HEK293 (cell line): ENCODE results near the gene KCNK18.
A peak's percentile ranks its signal among the peaks of the same experiment; 100 is the strongest.

Experiments used
- BCL11B ChIP-seq: fragments of 450-650 bp; formaldehyde crosslinking; IDR thresholded peaks from 2 replicates; pipeline ENCODE4 v1.5.1; 2016; ENCODE audit warnings: low read depth, missing biosample characterization, missing genetic modification characterization
- GLI2 ChIP-seq: fragments of 450-650 bp; formaldehyde crosslinking; IDR thresholded peaks from 2 replicates; pipeline ENCODE4; 2017; ENCODE audit warnings: missing biosample characterization, missing genetic modification characterization, low read depth, borderline replicate concordance
- HOXA7 ChIP-seq: sonication (generic); formaldehyde crosslinking; IDR thresholded peaks from 2 replicates; pipeline ENCODE4 v1.8.1; 2022; ENCODE audit warnings: missing genetic modification reagents, borderline replicate concordance
- HOXC10 ChIP-seq: sonication (generic); formaldehyde crosslinking; IDR thresholded peaks from 2 replicates; pipeline ENCODE4 v1.8.1; 2023; ENCODE audit warnings: mild to moderate bottlenecking, missing genetic modification reagents
- KLF7 ChIP-seq: fragments of 450-650 bp; formaldehyde crosslinking; IDR thresholded peaks from 2 replicates; pipeline ENCODE4 v1.5.1; 2016; ENCODE audit warnings: missing biosample characterization, missing genetic modification characterization, borderline replicate concordance
- OVOL3 ChIP-seq: fragments of 450-650 bp; formaldehyde crosslinking; IDR thresholded peaks from 2 replicates; pipeline ENCODE4 v1.5.1; 2016; ENCODE audit warnings: missing biosample characterization, missing genetic modification characterization
- PBX3 ChIP-seq: sonication (generic); formaldehyde crosslinking; IDR thresholded peaks from 2 replicates; pipeline ENCODE4 v1.8.1; 2022; ENCODE audit warnings: mild to moderate bottlenecking, moderate library complexity, missing genetic modification reagents
- REPIN1 ChIP-seq: fragments of 450-650 bp; formaldehyde crosslinking; IDR thresholded peaks from 2 replicates; pipeline ENCODE4 v1.5.1; 2017; ENCODE audit warnings: missing biosample characterization, missing genetic modification characterization, low read depth
- SP3 ChIP-seq: fragments of 450-650 bp; formaldehyde crosslinking; IDR thresholded peaks from 2 replicates; pipeline ENCODE4 v1.5.1; 2016; ENCODE audit warnings: missing biosample characterization, missing genetic modification characterization
- WT1 ChIP-seq: fragments of 450-650 bp; formaldehyde crosslinking; IDR thresholded peaks from 2 replicates; pipeline ENCODE4 v1.5.1; 2016; ENCODE audit warnings: missing biosample characterization, missing genetic modification characterization
- YY2 ChIP-seq: fragments of 450-650 bp; formaldehyde crosslinking; IDR thresholded peaks from 2 replicates; pipeline ENCODE4 v1.5.1; 2016; ENCODE audit warnings: missing biosample characterization, missing genetic modification characterization
- ZBTB7A ChIP-seq: fragments of 450-650 bp; formaldehyde crosslinking; IDR thresholded peaks from 2 replicates; pipeline ENCODE4 v1.5.1; 2016; ENCODE audit warnings: low read depth, missing biosample characterization, missing genetic modification characterization
- ZEB2 ChIP-seq: fragments of 450-650 bp; formaldehyde crosslinking; IDR thresholded peaks from 2 replicates; pipeline ENCODE4 v1.5.1; 2016; ENCODE audit warnings: missing biosample characterization, missing genetic modification characterization
- ZFP69B ChIP-seq: fragments of 450-650 bp; formaldehyde crosslinking; IDR thresholded peaks from 2 replicates; pipeline ENCODE4 v1.5.1; 2016; ENCODE audit warnings: missing biosample characterization, missing genetic modification characterization
- ZNF121 ChIP-seq: fragments of 450-650 bp; formaldehyde crosslinking; IDR thresholded peaks from 2 replicates; pipeline ENCODE4 v1.5.1; 2016; ENCODE audit warnings: missing biosample characterization, missing genetic modification characterization
- ZNF132 ChIP-seq: fragments of 450-650 bp; formaldehyde crosslinking; IDR thresholded peaks from 2 replicates; pipeline ENCODE4 v1.5.1; 2017; ENCODE audit warnings: missing biosample characterization, missing genetic modification characterization, borderline replicate concordance
- ZNF133 ChIP-seq: fragments of 450-650 bp; formaldehyde crosslinking; IDR thresholded peaks from 2 replicates; pipeline ENCODE4 v1.5.1; 2016; ENCODE audit warnings: missing biosample characterization, missing genetic modification characterization
- ZNF335 ChIP-seq: fragments of 450-650 bp; formaldehyde crosslinking; conservative IDR thresholded peaks from 2 replicates; pipeline ENCODE4 v1.5.1; 2016; ENCODE audit warnings: missing biosample characterization, missing genetic modification characterization
- ZNF404 ChIP-seq: fragments of 450-650 bp; formaldehyde crosslinking; IDR thresholded peaks from 2 replicates; pipeline ENCODE4 v1.5.1; 2017; ENCODE audit warnings: missing biosample characterization, missing genetic modification characterization
- ZNF426 ChIP-seq: fragments of 450-650 bp; formaldehyde crosslinking; IDR thresholded peaks from 2 replicates; pipeline ENCODE4 v1.5.1; 2017; ENCODE audit warnings: missing biosample characterization, missing genetic modification characterization, mild to moderate bottlenecking, inconsistent platforms, moderate library complexity
- ZNF521 ChIP-seq: fragments of 450-650 bp; formaldehyde crosslinking; IDR thresholded peaks from 2 replicates; pipeline ENCODE4 v1.5.1; 2017; ENCODE audit warnings: missing biosample characterization, mild to moderate bottlenecking, missing genetic modification characterization
- ZNF530 ChIP-seq: fragments of 450-650 bp; formaldehyde crosslinking; IDR thresholded peaks from 2 replicates; pipeline ENCODE4 v1.5.1; 2016; ENCODE audit warnings: low read depth, missing biosample characterization, missing genetic modification characterization
- ZNF544 ChIP-seq: fragments of 450-650 bp; formaldehyde crosslinking; IDR thresholded peaks from 2 replicates; pipeline ENCODE4 v1.5.0; 2017; ENCODE audit warnings: missing biosample characterization, missing genetic modification characterization
- ZNF560 ChIP-seq: fragments of 450-650 bp; formaldehyde crosslinking; IDR thresholded peaks from 2 replicates; pipeline ENCODE4 v1.5.1; 2017; ENCODE audit warnings: missing biosample characterization, missing genetic modification characterization, borderline replicate concordance
- ZNF610 ChIP-seq: fragments of 450-650 bp; formaldehyde crosslinking; IDR thresholded peaks from 2 replicates; pipeline ENCODE4 v1.5.1; 2016; ENCODE audit warnings: missing biosample characterization, missing genetic modification characterization, borderline replicate concordance
- ZNF621 ChIP-seq: fragments of 450-650 bp; formaldehyde crosslinking; IDR thresholded peaks from 2 replicates; pipeline ENCODE4 v1.5.1; 2017; ENCODE audit warnings: missing biosample characterization, missing genetic modification characterization
- ZNF664 ChIP-seq: fragments of 450-650 bp; formaldehyde crosslinking; IDR thresholded peaks from 2 replicates; pipeline ENCODE4 v1.5.1; 2016; ENCODE audit warnings: missing biosample characterization, missing genetic modification characterization
- ZNF701 ChIP-seq: fragments of 450-650 bp; formaldehyde crosslinking; IDR thresholded peaks from 2 replicates; pipeline ENCODE4 v1.5.1; 2016; ENCODE audit warnings: missing biosample characterization, missing genetic modification characterization
- ZNF707 ChIP-seq: fragments of 450-650 bp; formaldehyde crosslinking; IDR thresholded peaks from 2 replicates; pipeline ENCODE4 v1.5.1; 2016; ENCODE audit warnings: missing biosample characterization, missing genetic modification characterization
- ZNF792 ChIP-seq: fragments of 450-650 bp; formaldehyde crosslinking; IDR thresholded peaks from 2 replicates; pipeline ENCODE4 v1.5.1; 2016; ENCODE audit warnings: missing biosample characterization, missing genetic modification characterization
- ZSCAN16 ChIP-seq: fragments of 450-650 bp; formaldehyde crosslinking; IDR thresholded peaks from 2 replicates; pipeline ENCODE4 v1.5.1; 2016; ENCODE audit warnings: missing biosample characterization, missing genetic modification characterization
- TF ChIP-seq, protein P1 (sequence below): fragments of 450-650 bp; formaldehyde crosslinking; IDR thresholded peaks from 2 replicates; pipeline ENCODE4 v1.5.1; 2016; ENCODE audit warnings: missing biosample characterization, missing genetic modification characterization
- TF ChIP-seq, protein P2 (sequence below): fragments of 450-650 bp; formaldehyde crosslinking; IDR thresholded peaks from 2 replicates; pipeline ENCODE4 v1.5.1; 2016; ENCODE audit warnings: missing biosample characterization, missing genetic modification characterization
- TF ChIP-seq, protein P3 (sequence below): fragments of 450-650 bp; formaldehyde crosslinking; IDR thresholded peaks from 2 replicates; pipeline ENCODE4 v1.5.1; 2017; ENCODE audit warnings: missing biosample characterization, missing genetic modification characterization
- TF ChIP-seq, protein P4 (sequence below): fragments of 450-650 bp; formaldehyde crosslinking; optimal IDR thresholded peaks from 2 replicates; pipeline ENCODE3; 2016; ENCODE audit warnings: missing biosample characterization, mild to moderate bottlenecking, missing genetic modification characterization

KCNK18 gene

GRCh38 chr10:117167789-117168674 is 29.3 kb upstream of the KCNK18 start (continued):
- TF ChIP-seq, protein P1, sequence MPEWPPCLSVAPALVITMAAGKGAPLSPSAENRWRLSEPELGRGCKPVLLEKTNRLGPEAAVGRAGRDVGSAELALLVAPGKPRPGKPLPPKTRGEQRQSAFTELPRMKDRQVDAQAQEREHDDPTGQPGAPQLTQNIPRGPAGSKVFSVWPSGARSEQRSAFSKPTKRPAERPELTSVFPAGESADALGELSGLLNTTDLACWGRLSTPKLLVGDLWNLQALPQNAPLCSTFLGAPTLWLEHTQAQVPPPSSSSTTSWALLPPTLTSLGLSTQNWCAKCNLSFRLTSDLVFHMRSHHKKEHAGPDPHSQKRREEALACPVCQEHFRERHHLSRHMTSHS (tag by site-specific recombination) = no peak
- TF ChIP-seq HOXC10 (CRISPR knock-in tag) = no peak
- no peak for TF ChIP-seq REPIN1 (tag by site-specific recombination)
- TF ChIP-seq ZNF530 (tag by site-specific recombination) = no peak
- TF ChIP-seq ZNF560 (tag by site-specific recombination) = no peak
- TF ChIP-seq ZNF404 (tag by site-specific recombination) = no peak
- TF ChIP-seq ZNF664 = no peak
- TF ChIP-seq ZNF132 (tag by site-specific recombination) = no peak
- TF ChIP-seq GLI2 (tag by site-specific recombination) = no peak
- TF ChIP-seq ZFP69B = no peak
- no peak for TF ChIP-seq ZNF701 (tag by site-specific recombination)
- TF ChIP-seq ZNF621 = no peak
- no peak for TF ChIP-seq ZNF133
- no peak for TF ChIP-seq BCL11B (tag by site-specific recombination)
- TF ChIP-seq SP3 = no peak
- no peak for TF ChIP-seq ZNF707
- TF ChIP-seq, protein P2, sequence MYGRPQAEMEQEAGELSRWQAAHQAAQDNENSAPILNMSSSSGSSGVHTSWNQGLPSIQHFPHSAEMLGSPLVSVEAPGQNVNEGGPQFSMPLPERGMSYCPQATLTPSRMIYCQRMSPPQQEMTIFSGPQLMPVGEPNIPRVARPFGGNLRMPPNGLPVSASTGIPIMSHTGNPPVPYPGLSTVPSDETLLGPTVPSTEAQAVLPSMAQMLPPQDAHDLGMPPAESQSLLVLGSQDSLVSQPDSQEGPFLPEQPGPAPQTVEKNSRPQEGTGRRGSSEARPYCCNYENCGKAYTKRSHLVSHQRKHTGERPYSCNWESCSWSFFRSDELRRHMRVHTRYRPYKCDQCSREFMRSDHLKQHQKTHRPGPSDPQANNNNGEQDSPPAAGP (tag by site-specific recombination) = 0 out of 2 replicates have a peak, but pooled peaks have one; percentile 66
- no peak for TF ChIP-seq ZNF544 (tag by site-specific recombination)
- peak; percentile 86; the same call in 1 of the 2 replicates for TF ChIP-seq ZNF610 (tag by site-specific recombination)
- TF ChIP-seq, protein P3, sequence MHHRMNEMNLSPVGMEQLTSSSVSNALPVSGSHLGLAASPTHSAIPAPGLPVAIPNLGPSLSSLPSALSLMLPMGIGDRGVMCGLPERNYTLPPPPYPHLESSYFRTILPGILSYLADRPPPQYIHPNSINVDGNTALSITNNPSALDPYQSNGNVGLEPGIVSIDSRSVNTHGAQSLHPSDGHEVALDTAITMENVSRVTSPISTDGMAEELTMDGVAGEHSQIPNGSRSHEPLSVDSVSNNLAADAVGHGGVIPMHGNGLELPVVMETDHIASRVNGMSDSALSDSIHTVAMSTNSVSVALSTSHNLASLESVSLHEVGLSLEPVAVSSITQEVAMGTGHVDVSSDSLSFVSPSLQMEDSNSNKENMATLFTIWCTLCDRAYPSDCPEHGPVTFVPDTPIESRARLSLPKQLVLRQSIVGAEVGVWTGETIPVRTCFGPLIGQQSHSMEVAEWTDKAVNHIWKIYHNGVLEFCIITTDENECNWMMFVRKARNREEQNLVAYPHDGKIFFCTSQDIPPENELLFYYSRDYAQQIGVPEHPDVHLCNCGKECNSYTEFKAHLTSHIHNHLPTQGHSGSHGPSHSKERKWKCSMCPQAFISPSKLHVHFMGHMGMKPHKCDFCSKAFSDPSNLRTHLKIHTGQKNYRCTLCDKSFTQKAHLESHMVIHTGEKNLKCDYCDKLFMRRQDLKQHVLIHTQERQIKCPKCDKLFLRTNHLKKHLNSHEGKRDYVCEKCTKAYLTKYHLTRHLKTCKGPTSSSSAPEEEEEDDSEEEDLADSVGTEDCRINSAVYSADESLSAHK (tag by site-specific recombination) = peak; percentile 29; the same call in 1 of the 2 replicates
- TF ChIP-seq ZNF426 (tag by site-specific recombination) = no peak
- TF ChIP-seq ZEB2 = 0 out of 2 replicates have a peak, but pooled peaks have one; percentile 38
- TF ChIP-seq KLF7 (tag by site-specific recombination) = peak; percentile 80; the same call in 1 of the 2 replicates
- TF ChIP-seq ZSCAN16 (tag by site-specific recombination) = no peak
- no peak for TF ChIP-seq WT1 (tag by site-specific recombination)
- TF ChIP-seq OVOL3 = no peak
- TF ChIP-seq ZNF792 (tag by site-specific recombination) = no peak
- TF ChIP-seq PBX3 (CRISPR knock-in tag) = no peak
- TF ChIP-seq ZNF121 (tag by site-specific recombination) = no peak
- no peak for TF ChIP-seq ZNF521
- no peak for TF ChIP-seq HOXA7 (CRISPR knock-in tag)
- TF ChIP-seq, protein P4, sequence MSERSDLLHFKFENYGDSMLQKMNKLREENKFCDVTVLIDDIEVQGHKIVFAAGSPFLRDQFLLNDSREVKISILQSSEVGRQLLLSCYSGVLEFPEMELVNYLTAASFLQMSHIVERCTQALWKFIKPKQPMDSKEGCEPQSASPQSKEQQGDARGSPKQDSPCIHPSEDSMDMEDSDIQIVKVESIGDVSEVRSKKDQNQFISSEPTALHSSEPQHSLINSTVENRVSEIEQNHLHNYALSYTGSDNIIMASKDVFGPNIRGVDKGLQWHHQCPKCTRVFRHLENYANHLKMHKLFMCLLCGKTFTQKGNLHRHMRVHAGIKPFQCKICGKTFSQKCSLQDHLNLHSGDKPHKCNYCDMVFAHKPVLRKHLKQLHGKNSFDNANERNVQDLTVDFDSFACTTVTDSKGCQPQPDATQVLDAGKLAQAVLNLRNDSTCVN (tag by site-specific recombination) = peak; percentile 78
- TF ChIP-seq YY2 (tag by site-specific recombination) = 0 out of 2 replicates have a peak, but pooled peaks have one; percentile 31
- TF ChIP-seq ZBTB7A (tag by site-specific recombination) = peak; percentile 42; the same call in 1 of the 2 replicates
- TF ChIP-seq ZNF335 (tag by site-specific recombination) = no peak; the same call in 1 of the 2 replicates
